ENCODE results near the gene SERTAD3.

The SERTAD3 gene

DNA sequence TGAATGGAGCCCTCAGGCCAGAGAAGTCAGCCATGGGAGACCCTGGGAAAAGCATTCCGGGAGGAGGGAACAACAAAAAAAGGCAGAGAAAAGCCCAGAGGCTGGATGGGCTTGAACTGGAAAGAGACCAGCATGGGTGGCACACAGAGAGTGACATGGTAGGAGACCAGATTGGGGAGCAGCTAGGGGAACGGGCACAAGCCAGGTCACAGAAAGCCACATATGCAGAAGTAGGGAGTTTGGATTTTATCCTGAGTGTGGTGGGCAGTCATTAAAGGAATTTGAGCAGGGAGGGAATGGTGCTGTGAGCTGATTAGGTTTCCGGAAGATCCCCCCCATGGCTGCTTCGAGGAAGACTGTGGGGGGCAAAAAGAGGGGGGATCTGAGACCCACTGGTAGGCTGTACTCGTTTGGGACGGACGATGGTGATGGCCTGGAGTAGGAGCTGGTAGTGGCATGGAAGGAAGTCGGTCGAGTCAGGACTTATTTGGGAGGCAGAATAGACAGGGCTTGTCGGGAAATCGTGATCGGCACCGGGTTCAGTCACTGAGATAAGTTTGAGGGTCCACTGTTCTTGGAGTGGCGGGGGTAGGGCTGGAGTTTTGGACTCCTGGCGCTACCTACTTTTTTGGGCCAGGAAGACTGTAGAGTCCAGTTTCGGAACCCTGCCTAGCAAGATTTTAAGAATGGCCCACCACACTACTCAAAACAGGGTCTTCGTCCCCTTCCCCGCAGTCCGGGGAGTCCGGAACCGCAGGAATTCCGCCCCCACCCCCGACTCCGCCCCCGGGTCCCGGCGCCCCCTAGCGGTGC, 19.3 kb downstream of the SERTAD3 start:
- no peak for DNase-seq (ENCODE audit: low spot score)

DNA sequence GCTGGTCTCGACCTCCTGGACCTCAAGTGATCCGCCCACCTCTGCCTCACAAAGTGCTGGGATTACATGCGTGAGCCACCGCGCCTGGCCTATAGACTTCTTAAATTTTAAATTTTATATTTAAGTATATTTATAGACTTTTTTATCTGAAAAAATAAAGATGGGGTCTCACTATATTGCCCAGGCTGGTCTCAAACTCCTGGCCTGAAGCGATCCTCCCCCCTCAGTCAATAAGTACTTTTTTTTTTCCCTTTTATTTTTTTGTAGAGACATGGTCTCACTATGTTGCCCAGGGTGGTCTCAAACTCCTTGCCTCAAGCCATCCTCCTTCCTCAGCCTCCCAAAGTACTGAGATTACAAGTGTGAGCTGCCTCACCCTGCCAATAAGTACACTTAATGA, 20.2 kb downstream of the SERTAD3 start:
- no peak for DNase-seq (ENCODE audit: low spot score)

DNA sequence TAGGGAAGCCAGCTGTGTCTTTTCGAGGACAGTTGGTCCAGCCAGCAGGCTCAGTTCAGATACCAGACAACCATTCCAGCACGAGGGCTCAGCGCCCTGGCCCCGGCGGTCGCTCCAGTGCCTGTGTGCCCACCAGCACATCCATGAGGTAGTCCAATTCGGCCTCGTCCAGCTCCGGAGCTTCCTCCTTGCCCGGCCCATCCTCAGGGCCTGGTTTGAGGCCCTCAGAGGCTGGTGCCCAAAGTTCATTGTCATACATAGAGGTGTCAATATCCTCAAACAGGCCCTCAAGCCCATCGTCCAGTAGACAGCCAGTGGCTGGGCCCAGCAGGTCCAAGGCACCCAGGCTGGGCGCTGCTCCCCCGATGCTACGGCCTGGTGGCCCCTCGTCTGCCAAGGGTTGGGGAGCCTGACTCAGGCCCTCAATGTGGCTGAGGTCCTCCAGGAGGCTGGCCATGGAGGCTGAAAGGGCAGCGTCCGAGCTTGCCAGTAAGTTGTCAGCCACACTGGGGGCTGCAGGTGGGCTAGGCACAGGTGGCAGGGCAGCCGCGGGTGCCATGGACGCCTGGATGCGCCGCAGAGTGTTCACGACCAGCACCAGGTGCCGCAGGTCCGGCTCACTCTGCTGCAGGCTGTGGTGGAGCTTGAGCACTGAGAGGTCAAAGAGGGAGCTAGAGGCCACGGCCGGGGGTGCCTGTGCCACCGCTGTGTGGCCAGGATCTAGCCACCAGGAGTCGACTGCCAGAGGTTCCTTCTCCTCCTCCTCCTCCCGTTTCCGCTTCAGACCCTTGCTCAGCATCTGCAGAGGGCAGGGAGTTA, 21.2 kb downstream of the SERTAD3 start:
- DNase-seq (ENCODE audit: low spot score): no peak

DNA sequence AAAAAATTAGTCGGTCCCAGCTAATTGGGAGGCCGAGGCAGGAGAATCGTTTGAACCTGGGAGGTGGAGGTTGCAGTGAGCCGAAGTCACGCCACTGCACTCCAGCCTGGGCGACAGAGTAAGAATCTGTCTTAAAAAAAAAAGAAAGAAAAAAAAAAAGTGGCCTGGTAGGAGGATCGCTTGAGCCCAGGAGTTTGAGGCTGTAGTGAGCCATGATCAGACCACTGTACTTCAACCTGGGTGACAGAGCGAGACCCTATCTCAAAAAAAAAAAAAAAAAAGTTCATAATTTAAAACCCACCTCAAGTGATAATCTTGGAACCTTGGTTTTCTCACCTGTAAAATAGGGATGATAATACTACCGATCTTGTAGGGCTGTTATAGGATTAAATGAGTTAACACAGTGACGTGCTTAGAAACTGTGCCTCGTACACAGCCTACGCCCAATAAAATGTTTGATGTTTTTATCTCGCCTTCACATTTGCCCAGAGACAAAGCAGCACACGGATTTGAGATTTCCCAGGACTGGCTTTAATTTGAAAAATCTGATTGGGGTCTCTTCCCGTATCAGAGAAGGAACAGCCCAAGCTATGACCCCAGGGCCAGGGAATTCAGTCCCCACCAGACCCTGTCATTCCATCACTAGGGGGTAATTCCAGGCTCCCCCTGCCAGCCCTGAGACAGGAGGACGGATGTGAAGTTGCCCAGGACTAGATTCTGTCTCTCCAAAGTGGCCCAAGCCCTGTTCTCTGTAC, 22.0 kb downstream of the SERTAD3 start:
- no peak for DNase-seq (ENCODE audit: low spot score)

DNA sequence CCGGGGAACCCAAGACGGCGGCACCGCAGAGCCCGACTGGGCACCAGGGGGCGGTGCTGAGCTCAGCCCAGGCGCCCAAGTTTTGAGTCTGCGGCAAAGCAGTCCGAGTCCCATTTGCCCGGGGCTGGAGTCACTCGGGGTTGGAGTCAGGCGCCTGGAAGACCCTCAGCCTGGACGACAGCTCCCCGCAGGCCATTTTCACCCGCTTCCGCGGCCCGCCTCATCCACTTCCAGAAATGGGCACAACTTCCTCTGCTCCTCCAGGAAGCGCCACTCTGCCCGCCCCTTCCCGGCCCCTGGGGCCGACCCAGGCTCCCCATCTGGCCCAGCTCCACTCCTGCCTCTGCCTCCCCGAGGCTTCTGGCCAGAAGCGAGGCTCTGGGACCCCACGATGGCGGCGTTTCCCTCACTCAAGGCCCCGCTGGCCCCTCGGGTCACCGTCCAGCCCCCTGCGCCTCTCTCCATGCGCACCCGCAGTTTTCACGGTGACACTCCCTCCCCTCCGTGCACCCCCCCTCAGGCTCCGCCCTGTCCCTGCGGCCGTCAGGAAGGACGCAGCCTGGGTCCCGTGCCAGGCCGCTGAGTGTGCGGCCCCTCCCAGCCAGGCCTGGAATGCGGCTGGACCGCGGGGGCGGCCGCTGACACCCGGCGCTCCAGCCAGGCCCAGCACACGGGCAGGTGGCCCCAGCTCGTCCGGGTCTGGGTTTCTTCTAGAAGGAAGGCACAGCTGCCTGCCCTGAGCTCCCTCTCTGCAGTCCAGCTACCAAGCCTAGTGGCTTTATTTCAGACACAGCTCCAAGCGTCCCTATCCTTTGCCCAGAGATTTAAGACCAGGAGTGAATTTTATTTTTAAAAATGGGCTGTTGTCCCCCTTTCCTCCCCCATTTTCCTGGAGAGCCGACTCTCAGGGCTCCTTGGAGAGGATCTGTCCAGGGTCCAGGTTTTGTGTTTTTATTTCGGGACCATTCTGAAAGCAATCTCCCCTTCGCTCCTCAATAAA, 23.1 kb downstream of the SERTAD3 start:
- peak; percentile 87 for DNase-seq (ENCODE audit: low spot score)

DNA sequence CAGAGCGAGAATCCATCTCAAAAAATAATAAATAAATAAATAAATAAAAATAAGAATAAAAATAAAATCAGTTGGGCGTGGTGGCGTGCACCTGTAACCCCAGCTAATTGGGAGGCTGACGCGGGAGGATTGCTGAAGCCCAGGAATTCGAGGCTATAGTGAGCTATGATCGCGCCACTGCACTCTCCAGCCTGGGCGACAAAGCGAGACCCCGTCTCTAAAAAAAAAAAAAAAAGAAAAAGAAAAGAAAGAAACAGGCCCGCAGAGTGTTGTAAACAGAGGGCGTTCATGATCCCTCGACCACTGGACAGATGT, 23.7 kb downstream of the SERTAD3 start:
- no peak for DNase-seq (ENCODE audit: low spot score)

DNA sequence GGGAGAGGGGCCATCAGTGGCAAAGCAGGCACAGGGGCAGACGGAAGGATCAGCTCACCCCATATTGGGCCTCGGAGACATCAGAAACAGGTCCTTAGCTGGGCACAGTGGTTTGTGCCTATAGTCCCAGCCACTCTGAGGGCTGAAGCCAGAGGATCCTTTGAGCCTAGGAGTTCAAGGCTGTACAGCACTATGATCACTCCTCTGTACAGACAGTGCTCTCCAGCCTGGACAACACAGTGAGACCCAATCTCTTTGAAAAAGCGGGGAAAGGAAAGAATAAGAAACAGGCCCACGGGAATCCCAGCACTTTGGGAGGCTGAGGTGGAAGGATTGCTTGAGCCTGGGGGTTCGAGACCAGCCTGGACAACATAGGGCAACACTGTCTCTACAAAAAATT, 24.4 kb downstream of the SERTAD3 start:
- no peak for DNase-seq (ENCODE audit: low spot score)

DNA sequence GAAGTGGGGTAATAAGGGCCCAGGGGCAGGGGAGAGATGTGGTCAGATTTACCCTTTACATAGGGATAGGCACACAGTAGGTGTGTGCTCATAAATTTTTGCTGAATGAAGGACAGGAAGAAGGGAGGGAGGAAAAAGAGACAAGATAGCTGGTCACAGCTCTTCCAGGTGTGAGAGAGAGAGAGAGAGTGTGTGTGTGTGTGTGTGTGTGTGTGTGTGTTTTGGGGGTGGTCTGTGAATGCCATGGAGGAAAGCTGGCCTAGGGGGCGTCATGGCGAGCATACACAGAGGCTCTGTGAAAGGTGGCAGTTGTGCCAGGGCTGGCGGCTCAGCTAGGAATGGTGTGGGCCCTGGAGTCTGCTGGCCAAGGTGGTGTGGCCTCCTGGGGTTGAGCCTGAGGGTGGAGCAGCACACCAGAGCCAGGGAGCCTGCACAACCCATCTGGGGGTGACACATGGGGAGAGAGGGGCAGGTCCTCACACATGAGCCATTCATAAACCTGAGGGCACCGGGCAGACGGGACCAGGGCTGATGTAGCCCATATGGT, 25.0 kb downstream of the SERTAD3 start:
- no peak for DNase-seq (ENCODE audit: low spot score)

DNA sequence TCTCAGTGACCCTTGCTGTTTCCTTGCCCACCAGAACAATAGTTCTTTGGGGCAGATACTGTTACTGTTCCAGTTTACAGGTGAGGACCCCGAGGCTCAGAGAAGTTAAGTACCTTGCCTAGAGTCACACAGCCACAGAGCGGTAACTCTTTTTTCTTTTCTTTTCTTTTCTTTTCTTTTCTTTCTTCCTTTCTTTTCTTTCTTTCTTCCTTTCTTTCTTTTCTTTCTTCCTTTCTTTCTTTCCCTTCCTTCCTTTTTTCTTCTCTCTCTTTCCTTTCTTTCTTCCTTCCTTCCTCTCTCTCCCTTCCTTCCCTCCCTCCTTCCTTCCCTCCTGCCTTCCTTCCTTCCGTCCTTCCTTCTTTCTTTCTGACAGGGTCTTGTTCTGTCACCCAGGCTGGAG, 26.1 kb downstream of the SERTAD3 start:
- no peak for DNase-seq (ENCODE audit: low spot score)

DNA sequence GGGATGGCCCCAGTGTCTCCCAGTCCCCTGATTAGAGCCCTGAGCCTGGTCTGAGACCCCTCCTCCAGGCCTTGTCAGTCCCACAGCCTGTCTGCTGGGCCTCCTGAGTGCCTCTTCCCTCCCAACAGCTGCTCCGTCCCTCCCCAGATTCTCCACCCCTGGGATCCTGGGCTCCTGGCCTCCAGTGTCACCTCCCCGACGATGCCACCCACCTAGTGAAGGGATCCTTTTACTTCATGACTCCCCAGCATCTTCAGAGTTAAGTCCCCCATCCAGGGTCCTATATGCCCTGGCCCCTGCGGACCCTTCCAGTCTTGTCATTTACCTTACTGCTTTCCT, 26.5 kb downstream of the SERTAD3 start:
- no peak for DNase-seq (ENCODE audit: low spot score)

DNA sequence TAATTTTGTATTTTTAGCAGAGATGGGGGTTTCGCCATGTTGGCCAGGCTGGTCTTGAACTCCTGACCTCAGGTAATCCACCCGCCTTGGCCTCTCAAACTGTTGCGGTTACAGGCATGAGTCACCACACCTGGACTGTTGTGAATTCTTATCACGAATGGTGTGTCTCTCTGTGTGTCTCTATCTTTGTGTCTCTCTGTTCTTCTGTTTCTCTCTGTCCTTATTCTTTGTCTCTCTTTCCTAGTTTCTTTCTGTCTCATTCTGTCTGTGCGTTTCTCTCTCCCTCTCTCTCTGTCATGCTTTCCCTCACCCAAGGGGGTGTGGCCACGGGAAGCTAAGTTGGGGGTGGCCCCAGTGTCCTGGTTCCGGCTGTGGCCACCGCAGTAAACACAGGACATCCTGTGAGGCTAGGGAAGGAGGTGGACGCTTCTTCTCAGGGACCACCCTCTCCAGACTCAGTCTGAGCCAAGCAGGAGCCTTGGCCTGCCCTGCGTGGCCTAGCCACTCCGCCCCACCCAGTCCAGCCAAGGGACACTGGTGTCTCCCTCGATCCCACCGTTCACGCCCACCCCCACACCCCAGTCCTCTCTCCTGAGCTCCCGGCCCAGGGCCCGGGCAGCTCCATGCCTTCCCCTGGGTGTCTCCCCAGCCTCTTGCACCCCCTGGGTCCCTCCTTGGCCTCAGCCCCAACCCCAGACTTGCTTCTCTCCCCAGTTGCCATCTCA, 27.1 kb downstream of the SERTAD3 start:
- peak; percentile 71 for DNase-seq (ENCODE audit: low spot score)

DNA sequence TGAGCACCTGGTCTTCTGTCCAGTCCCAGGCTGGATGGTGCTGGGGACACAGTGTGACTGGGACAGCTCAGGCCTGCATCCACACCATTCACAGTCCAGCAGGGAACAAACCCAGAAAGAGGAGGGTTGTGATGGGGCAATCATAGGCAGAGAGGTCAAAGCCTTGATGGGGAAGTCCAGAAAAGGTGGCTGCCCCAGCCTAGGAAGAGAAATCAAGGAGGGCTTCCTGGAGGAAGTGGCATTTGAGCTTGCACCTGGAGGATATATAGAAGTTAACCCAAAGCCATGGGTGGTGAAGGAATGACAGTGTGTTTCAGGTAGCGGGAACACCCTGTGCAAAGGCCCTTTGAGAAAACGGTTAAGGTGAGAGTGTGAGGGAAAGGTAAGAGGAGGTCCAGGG, 28.4 kb downstream of the SERTAD3 start:
- DNase-seq (ENCODE audit: low spot score): no peak

DNA sequence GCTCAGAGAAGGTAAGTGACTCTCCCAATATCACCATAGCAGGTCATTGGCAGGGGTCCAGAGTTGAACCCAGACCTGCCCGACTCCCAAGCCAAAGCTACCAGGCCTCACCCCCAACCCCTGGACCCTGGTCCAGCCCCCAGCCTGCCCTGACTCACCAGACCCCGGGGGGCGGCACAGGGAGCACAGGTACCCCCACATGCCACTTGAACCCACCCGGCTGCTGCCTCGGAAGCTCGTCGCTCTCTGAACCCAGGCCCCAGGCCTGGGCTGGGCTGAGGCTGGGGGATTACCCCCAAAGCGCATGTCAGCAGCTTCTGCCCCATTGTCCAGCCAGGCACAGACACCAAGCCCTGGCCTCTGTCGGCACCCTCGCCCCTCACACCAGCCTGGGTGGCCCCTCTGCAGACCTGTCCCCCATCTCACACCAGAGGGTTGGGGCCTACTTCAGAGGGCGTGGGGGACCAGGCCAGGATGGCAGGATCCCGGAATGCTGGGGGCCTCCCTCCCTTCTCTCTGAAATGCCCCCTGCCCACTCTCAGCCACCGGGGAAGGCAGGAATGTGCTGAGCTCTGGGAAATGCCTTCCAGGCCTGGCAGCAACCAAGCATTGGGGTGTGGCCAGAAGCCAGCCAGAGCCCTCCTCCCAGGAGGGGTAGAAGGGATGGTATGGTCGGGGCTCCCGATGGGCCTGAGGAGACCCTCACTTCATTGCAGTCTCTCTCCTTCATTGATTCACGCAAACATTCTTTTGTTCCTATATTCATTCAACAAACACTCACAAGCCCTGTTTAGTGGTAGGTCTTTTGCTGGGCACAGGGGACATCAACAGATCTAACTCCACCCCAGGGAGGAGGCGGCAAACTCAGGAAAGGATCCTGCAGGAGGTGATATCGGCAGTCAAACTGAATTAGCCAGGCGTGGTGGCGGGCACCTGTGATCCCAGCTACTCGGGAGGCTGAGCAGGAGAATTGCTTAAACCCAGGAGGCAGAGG, 29.3 kb downstream of the SERTAD3 start:
- no peak for DNase-seq (ENCODE audit: low spot score)

DNA sequence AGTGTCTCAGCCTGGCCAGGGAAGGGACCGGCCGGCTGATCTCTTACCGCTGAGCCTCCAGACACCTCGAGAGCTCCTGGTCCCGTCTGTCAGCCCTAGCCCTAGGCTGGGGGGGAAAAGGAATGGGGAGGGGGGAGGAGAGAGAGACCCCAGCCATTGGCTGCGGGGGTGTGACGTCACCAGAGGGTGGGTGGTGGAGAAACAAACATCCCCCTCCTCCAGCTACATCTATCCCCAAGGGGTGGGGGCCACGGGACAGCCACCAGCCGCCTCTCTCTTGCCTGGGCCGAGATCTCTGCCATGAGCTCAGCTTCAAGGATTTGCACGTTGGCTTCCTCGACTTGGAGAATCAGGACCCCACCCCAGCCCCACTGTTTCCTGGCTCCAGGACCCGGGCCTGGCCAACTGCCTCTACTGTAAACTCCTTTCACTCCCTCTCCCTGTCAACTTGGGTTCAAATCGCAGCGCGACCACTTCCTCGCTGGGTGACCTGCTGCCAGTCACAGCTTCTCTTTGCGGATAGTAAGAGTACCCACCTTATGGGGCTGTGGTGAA, 30.8 kb downstream of the SERTAD3 start, which contains the start of gene PRX:
TSS of gene PRX (minus strand) at position 88 of the 555 bp plus-strand sequence. CDS start 5,446 bp downstream, outside the sequence.
- DNase-seq (ENCODE audit: low spot score): no peak

DNA sequence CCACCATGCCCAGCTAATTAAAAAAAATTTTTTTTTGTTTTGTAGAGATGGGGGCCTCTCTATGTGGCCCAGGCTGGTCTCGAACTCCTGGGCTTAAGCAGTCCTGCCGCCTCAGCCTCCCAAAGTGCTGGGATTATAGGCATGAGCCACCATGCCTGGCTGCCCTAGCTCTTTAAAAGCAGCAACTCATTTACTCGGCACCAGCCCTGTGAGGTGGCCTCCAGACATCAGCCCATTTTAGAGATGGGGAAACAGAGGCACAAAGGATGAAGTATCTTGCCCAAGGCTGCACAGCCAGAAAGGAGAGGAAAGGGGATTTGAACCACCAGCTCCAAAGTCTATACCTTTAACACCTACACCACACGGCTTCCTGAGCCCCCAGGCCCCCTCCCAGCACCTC, 31.3 kb downstream of the SERTAD3 start:
- no peak for DNase-seq (ENCODE audit: low spot score)

DNA sequence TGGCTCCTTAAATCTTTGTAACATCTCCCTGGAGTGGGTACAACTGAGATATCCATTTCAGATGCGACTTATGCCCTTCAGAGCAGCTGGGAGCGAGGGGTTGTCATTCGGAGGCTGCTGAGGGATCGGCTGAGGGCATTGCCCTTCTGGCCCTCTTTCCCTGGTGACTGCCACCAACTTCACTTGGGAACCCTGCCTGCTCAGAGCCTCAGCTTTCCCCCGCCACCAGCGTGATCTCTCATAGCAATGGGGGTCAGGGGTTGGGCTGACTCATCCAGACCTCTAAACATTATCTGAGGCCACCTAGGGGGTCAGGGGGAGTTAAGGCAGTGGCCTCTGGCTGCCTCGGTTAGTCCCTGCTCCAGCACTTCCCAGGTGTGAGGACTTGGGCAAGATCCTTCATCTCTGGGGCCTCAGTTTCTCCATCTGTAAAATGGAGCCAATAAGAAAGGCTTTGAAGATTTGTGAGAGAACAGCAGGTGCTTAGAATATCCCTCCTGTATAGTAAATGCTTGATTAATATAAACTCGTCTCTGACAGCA, 32.1 kb downstream of the SERTAD3 start:
- no peak for DNase-seq (ENCODE audit: low spot score)

DNA sequence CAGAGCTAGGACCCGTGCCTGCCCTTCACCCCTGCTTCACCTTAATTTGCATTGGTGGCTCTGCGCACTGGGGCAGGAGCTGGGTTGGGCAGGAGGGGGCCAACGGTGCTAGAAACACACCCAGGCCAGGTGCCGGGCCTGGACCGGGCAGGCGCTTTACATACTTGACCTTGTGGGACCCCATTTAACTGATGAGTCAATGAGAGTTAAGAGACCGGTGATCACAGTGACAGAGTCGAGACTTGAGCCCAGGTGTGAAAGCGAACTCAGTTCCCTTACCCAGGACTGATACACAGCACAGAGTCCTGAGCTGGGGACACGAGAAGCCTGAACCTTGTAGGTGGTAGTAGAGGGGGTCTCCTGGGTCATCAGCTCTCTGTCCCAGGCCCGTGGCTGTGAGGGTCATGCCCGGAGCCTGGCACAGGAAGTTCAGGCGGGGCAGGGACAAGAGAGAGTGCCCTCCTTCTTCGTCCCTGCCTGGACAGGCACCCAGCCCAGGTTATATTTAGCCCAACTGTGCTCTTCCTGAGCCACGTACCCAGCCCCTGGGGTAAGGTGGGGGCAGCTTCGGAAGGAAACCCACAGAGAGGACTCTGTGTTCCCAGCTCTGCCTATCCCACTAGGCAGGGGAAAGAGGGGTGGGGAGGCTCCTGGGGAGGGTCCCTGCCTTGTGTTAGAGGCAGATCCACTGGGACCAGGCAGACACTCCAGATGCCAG, 32.9 kb downstream of the SERTAD3 start:
- no peak for DNase-seq (ENCODE audit: low spot score)

DNA sequence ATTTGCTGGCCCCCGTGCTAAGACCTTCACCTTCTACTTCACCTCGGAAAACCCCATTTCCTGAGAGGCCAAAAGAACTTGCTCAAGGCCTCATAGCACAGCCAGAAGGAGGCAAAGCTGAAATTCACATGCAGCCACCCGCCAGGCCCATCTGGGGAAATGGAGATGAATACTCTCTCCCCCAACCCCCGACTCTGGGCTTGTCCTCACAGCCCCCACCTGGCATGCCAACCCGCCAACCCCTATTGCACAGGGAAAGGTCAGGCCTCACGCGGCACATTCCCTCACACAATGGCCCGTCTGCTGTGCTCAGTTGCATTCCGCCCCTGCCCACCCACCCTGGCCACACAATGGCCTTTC, 34.1 kb downstream of the SERTAD3 start:
- DNase-seq (ENCODE audit: low spot score): no peak

Data from kidney capillary endothelial cell (primary cell).